ENCODE data around the gene CAPN3. TPM values are rescaled to one million over a fixed set of nuclear protein-coding genes. Genes with fewer than 3 reads are reported as not detected.

Gene CAPN3
- total and polyA plus RNA-seq, 2 experiments from 2014 or later, result 0.84 to 1.1 TPM

DNA sequence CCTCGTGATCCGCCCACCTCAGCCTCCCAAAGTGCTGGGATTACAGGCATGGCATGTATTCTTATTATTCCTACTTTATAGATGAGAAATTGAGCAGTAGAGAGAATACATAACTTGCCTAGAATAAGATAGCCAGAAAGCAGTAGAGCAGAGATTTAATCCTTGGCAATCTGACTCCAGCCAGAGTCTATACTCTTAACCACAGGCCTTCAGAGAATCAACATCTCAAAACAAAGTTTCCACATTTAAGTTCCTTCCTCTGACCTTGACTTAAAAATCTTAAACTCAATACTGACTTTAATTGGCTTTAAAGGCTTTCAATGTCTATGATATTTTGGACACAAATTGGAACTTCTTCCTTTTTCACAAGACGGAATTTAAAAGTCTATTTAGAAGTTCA, 94.5 kb downstream of the CAPN3 start (continued):
- TF ChIP-seq EZH2 (IDR thresholded peaks at IDR 0.05; ENCODE audit: low read depth, unreplicated experiment) (no peak), ZNF462 (CRISPR knock-in tag; IDR thresholded peaks at IDR 0.05) (no peak), ZNF114 (CRISPR knock-in tag; IDR thresholded peaks at IDR 0.05) (no peak), JUNB (IDR thresholded peaks at IDR 0.05; ENCODE audit: unreplicated experiment) (no peak), EZH2phosphoT487 (IDR thresholded peaks at IDR 0.05; ENCODE audit: unreplicated experiment) (no peak)

DNA sequence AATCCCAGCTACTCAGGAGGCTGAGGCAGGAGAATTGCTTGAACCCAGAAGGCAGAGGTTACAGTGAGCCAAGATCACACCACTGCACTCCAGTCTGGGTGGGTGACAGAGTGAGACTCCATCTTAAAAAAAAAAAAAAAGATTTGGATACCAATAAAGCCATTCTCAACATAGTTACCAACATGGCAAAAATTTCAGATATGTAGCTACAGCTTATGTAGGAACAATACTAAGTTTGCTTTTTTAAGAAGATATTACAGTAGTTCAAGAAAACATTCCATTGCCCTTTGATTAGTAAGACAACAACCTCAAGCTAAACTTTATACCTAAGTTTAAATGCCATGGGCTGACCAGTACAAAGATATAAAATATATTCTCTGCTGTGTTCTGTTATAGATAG, 97.2 kb downstream of the CAPN3 start:
- peak overlapping the region; percentile 60 for H3K27ac ChIP-seq (ENCODE audit: low read depth)
- 0 out of 2 replicates have a peak, but pooled peaks cover 1% of the 10 kb centered on the region for H3K36me3 ChIP-seq (ENCODE audit: insufficient read depth)
- H3K27me3 Mint-ChIP-seq (ENCODE audit: insufficient read depth, low read depth, poor library complexity), result peaks cover 1% of the 10 kb centered on the region
- no peaks in the 10 kb centered on the region for H4K20me1 ChIP-seq (replicated peaks; ENCODE audit: insufficient read depth)
- DNase-seq (ENCODE audit: low spot score), result no peak
- no peaks in the 10 kb centered on the region for H3K9me2 ChIP-seq (ENCODE audit: insufficient read depth)
- H3K4me2 ChIP-seq, result peak overlapping the region; percentile 25
- ATAC-seq, result no peak
- H3K4me1 ChIP-seq (ENCODE audit: insufficient read depth), result peaks cover 16% of the 10 kb centered on the region
- no peaks in the 10 kb centered on the region for H3K9me3 Mint-ChIP-seq
- H2AFZ ChIP-seq, result no peak overlapping the region
- H3K79me2 ChIP-seq (replicated peaks; ENCODE audit: insufficient read depth), result no peaks in the 10 kb centered on the region; the same call in 1 of the 2 replicates
- no peak overlapping the region for H3K4me3 ChIP-seq
- H3K4me1 Mint-ChIP-seq, result peaks cover 16% of the 10 kb centered on the region
- H3F3A ChIP-seq (replicated peaks; ENCODE audit: low read depth), result no peaks in the 10 kb centered on the region
- H3K4me3 Mint-ChIP-seq, result no peak overlapping the region
- peaks cover 8% of the 10 kb centered on the region for H3K36me3 Mint-ChIP-seq (ENCODE audit: low read depth)
- no peaks in the 10 kb centered on the region for H3K27me3 ChIP-seq (ENCODE audit: insufficient read depth)
- H3K27ac Mint-ChIP-seq, result peak overlapping the region; percentile 98; the same call in 1 of the 2 replicates
- TF ChIP-seq ZNF462 (CRISPR knock-in tag; IDR thresholded peaks at IDR 0.05), result no peak
- TF ChIP-seq, protein P1, sequence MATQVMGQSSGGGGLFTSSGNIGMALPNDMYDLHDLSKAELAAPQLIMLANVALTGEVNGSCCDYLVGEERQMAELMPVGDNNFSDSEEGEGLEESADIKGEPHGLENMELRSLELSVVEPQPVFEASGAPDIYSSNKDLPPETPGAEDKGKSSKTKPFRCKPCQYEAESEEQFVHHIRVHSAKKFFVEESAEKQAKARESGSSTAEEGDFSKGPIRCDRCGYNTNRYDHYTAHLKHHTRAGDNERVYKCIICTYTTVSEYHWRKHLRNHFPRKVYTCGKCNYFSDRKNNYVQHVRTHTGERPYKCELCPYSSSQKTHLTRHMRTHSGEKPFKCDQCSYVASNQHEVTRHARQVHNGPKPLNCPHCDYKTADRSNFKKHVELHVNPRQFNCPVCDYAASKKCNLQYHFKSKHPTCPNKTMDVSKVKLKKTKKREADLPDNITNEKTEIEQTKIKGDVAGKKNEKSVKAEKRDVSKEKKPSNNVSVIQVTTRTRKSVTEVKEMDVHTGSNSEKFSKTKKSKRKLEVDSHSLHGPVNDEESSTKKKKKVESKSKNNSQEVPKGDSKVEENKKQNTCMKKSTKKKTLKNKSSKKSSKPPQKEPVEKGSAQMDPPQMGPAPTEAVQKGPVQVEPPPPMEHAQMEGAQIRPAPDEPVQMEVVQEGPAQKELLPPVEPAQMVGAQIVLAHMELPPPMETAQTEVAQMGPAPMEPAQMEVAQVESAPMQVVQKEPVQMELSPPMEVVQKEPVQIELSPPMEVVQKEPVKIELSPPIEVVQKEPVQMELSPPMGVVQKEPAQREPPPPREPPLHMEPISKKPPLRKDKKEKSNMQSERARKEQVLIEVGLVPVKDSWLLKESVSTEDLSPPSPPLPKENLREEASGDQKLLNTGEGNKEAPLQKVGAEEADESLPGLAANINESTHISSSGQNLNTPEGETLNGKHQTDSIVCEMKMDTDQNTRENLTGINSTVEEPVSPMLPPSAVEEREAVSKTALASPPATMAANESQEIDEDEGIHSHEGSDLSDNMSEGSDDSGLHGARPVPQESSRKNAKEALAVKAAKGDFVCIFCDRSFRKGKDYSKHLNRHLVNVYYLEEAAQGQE (IDR thresholded peaks at IDR 0.05; ENCODE audit: unreplicated experiment), result no peak

All from GM23338 (cell line).